ENCODE measurements around the gene LMNA.

LMNA gene

GRCh38 chr1:156144742-156145141, 30.2 kb downstream of the LMNA start:
- DNase-seq, result no peak

GRCh38 chr1:156145650-156146019, 31.1 kb downstream of the LMNA start:
- no peak for DNase-seq

GRCh38 chr1:156146020-156146768, 31.7 kb downstream of the LMNA start:
- peak; percentile 68 for DNase-seq

GRCh38 chr1:156146769-156147405, 32.4 kb downstream of the LMNA start:
- no peak for DNase-seq

- no peak for DNase-seq
Measured at GRCh38 chr1:156148216-156148615, 33.7 kb downstream of the LMNA start.

- DNase-seq, result no peak
Measured at GRCh38 chr1:156149374-156150332, 35.1 kb downstream of the LMNA start.

GRCh38 chr1:156150333-156151011, 36.0 kb downstream of the LMNA start:
- DNase-seq, result no peak

- no peak for DNase-seq
Measured at GRCh38 chr1:156151093-156151688, 36.7 kb downstream of the LMNA start.

GRCh38 chr1:156152628-156153027, 38.1 kb downstream of the LMNA start:
- DNase-seq, result no peak

GRCh38 chr1:156153362-156153761, 38.9 kb downstream of the LMNA start, which contains the start of gene SEMA4A:
Gene SEMA4A, plus strand, starts transcription at chr1:156153585. Its CDS starts 994 bp downstream, at chr1:156154579.
- no peak for DNase-seq

GRCh38 chr1:156154317-156154749, 39.8 kb downstream of the LMNA start:
- no peak for DNase-seq

GRCh38 chr1:156155756-156156510, 41.4 kb downstream of the LMNA start:
- DNase-seq, result no peak

GRCh38 chr1:156157506-156157905, 43.0 kb downstream of the LMNA start:
- no peak for DNase-seq

GRCh38 chr1:156157966-156158365, 43.5 kb downstream of the LMNA start:
- DNase-seq, result no peak

GRCh38 chr1:156160000-156160742, 45.7 kb downstream of the LMNA start:
- DNase-seq, result no peak

GRCh38 chr1:156160743-156161171, 46.2 kb downstream of the LMNA start:
- DNase-seq, result no peak

GRCh38 chr1:156162430-156163037, 48.0 kb downstream of the LMNA start:
- no peak for DNase-seq

- no peak for DNase-seq
Measured at GRCh38 chr1:156163712-156164111, 49.2 kb downstream of the LMNA start.

- no peak for DNase-seq
Measured at GRCh38 chr1:156164125-156164831, 49.8 kb downstream of the LMNA start.

- DNase-seq, result no peak
Measured at GRCh38 chr1:156165083-156165482, 50.6 kb downstream of the LMNA start.

Measured in NCI-H524 treated with DMSO at 0.1 percent for 48 hours (cell line).